MM.1S (cell line): Measurements from ENCODE around the gene HMG20A.

ENCODE experiments used
- DNase-seq: peaks from one replicate; pipeline ENCODE4 v3.0.0-alpha.2; 2015
- H2AFZ ChIP-seq: fragments of 300-600 bp; sonication (generic); 2 replicates; pipeline ENCODE4 v1.6.0; 2016; ENCODE audit warnings: antibody characterized with exemption, low read length
- H3F3A ChIP-seq: fragments of 300-600 bp; sonication (generic); 2 replicates; pipeline ENCODE4 v1.6.1; 2016; ENCODE audit warnings: mild to moderate bottlenecking, antibody characterized with exemption, low read length, moderate library complexity, mixed read lengths; ENCODE audit not compliant: insufficient read depth
- H3K27ac ChIP-seq: fragments of 300-600 bp; sonication (generic); 2 replicates; pipeline ENCODE4 v1.5.1; 2016; ENCODE audit warnings: mild to moderate bottlenecking, low read length
- H3K27me3 ChIP-seq: fragments of 300-600 bp; sonication (generic); replicated peaks from 2 replicates; pipeline ENCODE4 v1.6.0; 2016; ENCODE audit warnings: low read length; ENCODE audit not compliant: insufficient read depth
- H3K36me3 ChIP-seq: fragments of 300-600 bp; sonication (generic); replicated peaks from 2 replicates; pipeline ENCODE4 v1.6.1; 2016; ENCODE audit warnings: mild to moderate bottlenecking, low read length, mixed read lengths; ENCODE audit not compliant: insufficient read depth
- H3K4me1 ChIP-seq: fragments of 300-600 bp; sonication (generic); 2 replicates; pipeline ENCODE4 v1.6.1; 2016; ENCODE audit warnings: low read length, mixed read lengths
- H3K4me2 ChIP-seq: fragments of 300-600 bp; sonication (generic); 2 replicates; pipeline ENCODE4 v1.6.0; 2016; ENCODE audit warnings: low read depth, low read length
- H3K4me3 ChIP-seq: fragments of 300-600 bp; sonication (generic); 2 replicates; pipeline ENCODE4 v1.5.1; 2016; ENCODE audit warnings: low read length, mixed read lengths
- H3K79me2 ChIP-seq: fragments of 300-600 bp; sonication (generic); 2 replicates; pipeline ENCODE4 v1.6.1; 2016; ENCODE audit warnings: mixed run types, low read length, mixed read lengths
- H3K9ac ChIP-seq: fragments of 300-600 bp; sonication (generic); 2 replicates; pipeline ENCODE4 v1.6.1; 2016; ENCODE audit warnings: low read length, mixed read lengths
- H3K9me2 ChIP-seq: fragments of 300-600 bp; sonication (generic); replicated peaks from 2 replicates; pipeline ENCODE4 v1.6.1; 2016; ENCODE audit warnings: mild to moderate bottlenecking, low read length, mixed read lengths; ENCODE audit not compliant: insufficient read depth
- H3K9me3 ChIP-seq: fragments of 300-600 bp; sonication (generic); replicated peaks from 2 replicates; pipeline ENCODE4 v1.6.1; 2016; ENCODE audit warnings: mild to moderate bottlenecking, low read length, mixed read lengths; ENCODE audit not compliant: insufficient read depth
- H4K20me1 ChIP-seq: fragments of 300-600 bp; sonication (generic); 2 replicates; pipeline ENCODE4 v1.6.1; 2016; ENCODE audit warnings: mild to moderate bottlenecking, low read length, moderate library complexity, mixed read lengths; ENCODE audit not compliant: insufficient read depth
- CTCF ChIP-seq: fragments of 300-600 bp; sonication (generic); IDR thresholded peaks from 2 replicates; pipeline ENCODE4 v1.5.1; 2016; ENCODE audit warnings: antibody characterized with exemption, low read length, mixed read lengths
- EZH2 ChIP-seq: fragments of 300-600 bp; sonication (generic); optimal IDR thresholded peaks from 2 replicates; pipeline ENCODE3; 2017; ENCODE audit warnings: low read depth, mild to moderate bottlenecking, antibody characterized with exemption, low read length, mixed read lengths
- EZH2phosphoT487 ChIP-seq: fragments of 300-600 bp; sonication (generic); IDR thresholded peaks from 2 replicates; pipeline ENCODE4 v1.6.1; 2018; ENCODE audit warnings: antibody characterized with exemption, low read length

Gene HMG20A

GRCh38 chr15:77519540-77519939 is 98.9 kb downstream of the HMG20A start:
- Histone ChIP-seq H3K27me3 (no peaks in the 10 kb centered on the region), H3K36me3 (no peaks in the 10 kb centered on the region), H3K27ac (no peak overlapping the region), H2AFZ (no peak overlapping the region), H3F3A (no peaks in the 10 kb centered on the region), H3K9ac (no peak overlapping the region), H3K4me3 (no peak overlapping the region), H3K9me2 (no peaks in the 10 kb centered on the region), H3K4me2 (no peak overlapping the region), H3K79me2 (no peaks in the 10 kb centered on the region), H4K20me1 (no peaks in the 10 kb centered on the region), H3K9me3 (no peaks in the 10 kb centered on the region), H3K4me1 (no peaks in the 10 kb centered on the region)
- TF ChIP-seq CTCF (no peak), EZH2 (no peak), EZH2phosphoT487 (no peak)
- DNase-seq = no peak

GRCh38 chr15:77521206-77521605 is 100.5 kb downstream of the HMG20A start:
- no peaks in the 10 kb centered on the region for H3K4me1 ChIP-seq
- H3K27ac ChIP-seq = no peak overlapping the region
- no peaks in the 10 kb centered on the region for H3K27me3 ChIP-seq
- no peak overlapping the region for H3K4me2 ChIP-seq
- H3K79me2 ChIP-seq = no peaks in the 10 kb centered on the region
- no peak for DNase-seq
- no peak overlapping the region for H3K4me3 ChIP-seq
- no peaks in the 10 kb centered on the region for H3K36me3 ChIP-seq
- H3F3A ChIP-seq = no peaks in the 10 kb centered on the region
- H3K9me2 ChIP-seq = no peaks in the 10 kb centered on the region
- no peaks in the 10 kb centered on the region for H3K9me3 ChIP-seq
- TF ChIP-seq CTCF (no peak), EZH2 (no peak), EZH2phosphoT487 (no peak)
- H2AFZ ChIP-seq = no peak overlapping the region
- H3K9ac ChIP-seq = no peak overlapping the region
- H4K20me1 ChIP-seq = no peaks in the 10 kb centered on the region

GRCh38 chr15:77525400-77525811 is 104.7 kb downstream of the HMG20A start:
- TF ChIP-seq EZH2phosphoT487 (no peak), EZH2 (no peak), CTCF (no peak)
- H3K27ac ChIP-seq = no peak overlapping the region
- no peaks in the 10 kb centered on the region for H4K20me1 ChIP-seq
- H3K4me2 ChIP-seq = no peak overlapping the region
- H3K9me3 ChIP-seq = no peaks in the 10 kb centered on the region
- no peaks in the 10 kb centered on the region for H3K36me3 ChIP-seq
- no peak overlapping the region for H3K9ac ChIP-seq
- no peak overlapping the region for H2AFZ ChIP-seq
- no peak overlapping the region for H3K4me3 ChIP-seq
- H3K79me2 ChIP-seq = no peaks in the 10 kb centered on the region
- H3K9me2 ChIP-seq = no peaks in the 10 kb centered on the region
- H3F3A ChIP-seq = no peaks in the 10 kb centered on the region
- H3K4me1 ChIP-seq = no peaks in the 10 kb centered on the region
- no peak for DNase-seq
- H3K27me3 ChIP-seq = no peaks in the 10 kb centered on the region
